ENCODE data around the gene CDH15. TPM values are rescaled to one million over a fixed set of nuclear protein-coding genes. Genes with fewer than 3 reads are reported as not detected.

CDH15 gene
- total and polyA plus RNA-seq, 2 of the 13 experiments (the other 11 are each of a cell fraction or from before 2014, with no cell fraction given): 0.74 to 2.2 TPM

- TF ChIP-seq ZNF407 (CRISPR knock-in tag; IDR thresholded peaks at IDR 0.05; ENCODE audit: not compliant biosample characterization) (no peak), RXRA (CRISPR knock-in tag; IDR thresholded peaks at IDR 0.05) (0 out of 2 replicates have a peak, but pooled peaks have one; percentile 34), ZNF280D (CRISPR knock-in tag; IDR thresholded peaks at IDR 0.05) (0 out of 2 replicates have a peak, but pooled peaks have one; percentile 9), AFF4 (CRISPR knock-in tag; IDR thresholded peaks at IDR 0.05) (no peak), HOXA7 (CRISPR knock-in tag; IDR thresholded peaks at IDR 0.05) (no peak), ZNF766 (CRISPR knock-in tag; IDR thresholded peaks at IDR 0.05; ENCODE audit: borderline replicate concordance) (no peak), ZFYVE20 (CRISPR knock-in tag; IDR thresholded peaks at IDR 0.05; ENCODE audit: borderline replicate concordance, low read depth) (0 out of 2 replicates have a peak, but pooled peaks have one; percentile 18), POLR2AphosphoS2 (IDR thresholded peaks at IDR 0.05; ENCODE audit: low read depth, low read length) (no peak), ZNF713 (CRISPR knock-in tag; IDR thresholded peaks at IDR 0.05) (no peak), ZC3H4 (CRISPR knock-in tag; IDR thresholded peaks at IDR 0.05; ENCODE audit: borderline replicate concordance) (no peak)
Observed at GRCh38 chr16:89190150-89190958, 18.8 kb downstream of the CDH15 start (continued).
